SW480 (cell line): ENCODE data around the gene FOXL1.
"Not testable (repeated sequence)": the region's sequence is repeated elsewhere in the genome, so short reads cannot be mapped to it uniquely, and the experiment has no call there.

ENCODE experiments used
- DNase-seq: peaks from one replicate; pipeline ENCODE4 v3.0.0-alpha.2; 2016; ENCODE audit warnings: low spot score

The FOXL1 gene

DNA sequence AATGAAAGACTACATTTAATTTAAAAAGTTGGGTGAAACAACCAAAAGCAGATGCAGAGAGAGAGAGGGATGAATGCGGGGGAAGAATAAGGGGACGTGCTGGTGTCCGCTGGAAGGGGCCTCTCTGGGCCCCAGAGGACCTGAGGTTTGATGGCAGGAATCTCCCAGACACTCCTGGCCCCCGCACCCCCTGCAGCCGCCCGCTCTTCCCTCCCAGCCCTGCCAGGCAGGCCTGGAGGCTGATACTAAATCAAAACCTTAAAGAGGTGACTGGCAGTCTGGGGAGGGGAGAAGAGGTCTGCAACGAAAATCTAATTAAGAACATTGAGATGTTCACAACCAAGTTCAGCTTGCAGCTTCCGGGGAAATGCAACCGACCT, 2.4 kb downstream of the FOXL1 start:
- no peak for DNase-seq

GRCh38 chr16:86581458-86581857, 3.1 kb downstream of the FOXL1 start:
- no peak for DNase-seq

- DNase-seq: no peak
These were observed 5.8 kb downstream of the FOXL1 start for GRCh38 chr16:86584071-86584685.

DNA sequence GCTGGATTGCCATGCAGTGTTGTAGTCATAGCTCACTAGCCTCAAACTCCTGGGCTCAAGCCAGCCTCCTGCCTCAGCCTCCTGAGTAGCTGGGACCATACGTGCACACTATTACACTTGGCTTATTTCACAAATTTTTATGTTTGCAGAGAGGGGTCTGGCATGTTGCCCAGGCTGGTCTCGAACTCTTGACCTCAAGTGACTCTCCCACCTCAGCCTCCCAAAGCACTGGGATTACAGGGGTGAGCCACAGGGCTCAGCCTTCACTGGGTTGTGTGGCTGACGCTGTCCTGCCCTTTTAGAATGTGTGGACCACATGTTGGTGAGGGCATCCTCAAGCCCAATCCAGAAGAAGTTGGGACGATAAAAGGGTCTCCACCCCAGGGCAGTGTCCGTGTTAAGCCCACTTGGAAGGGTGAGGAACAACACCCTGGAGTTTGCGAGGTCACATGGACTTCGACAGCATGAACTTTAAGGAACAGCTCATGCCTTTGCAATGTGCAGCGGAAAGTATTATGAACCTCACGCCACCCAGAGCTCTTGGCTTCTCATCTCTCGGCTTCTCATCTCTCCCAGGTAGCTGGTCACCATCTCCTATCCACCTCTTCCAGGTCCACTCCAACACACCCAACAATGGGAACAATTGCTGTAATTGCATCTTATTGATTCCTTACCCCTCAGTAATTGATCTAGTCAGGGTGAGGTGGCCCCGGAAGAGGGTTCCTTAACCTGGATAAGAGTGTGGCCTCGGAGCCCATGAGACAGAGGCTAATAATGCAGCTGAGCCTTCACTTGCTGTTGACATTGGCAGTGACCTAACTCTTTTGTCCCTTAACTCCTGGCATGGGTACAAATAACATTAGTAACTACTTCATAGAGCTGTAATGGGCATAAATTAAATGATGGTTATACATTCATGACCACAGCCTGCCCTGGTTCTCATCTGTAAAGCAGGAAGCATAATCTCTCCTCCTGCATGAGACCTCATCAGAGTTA, 6.7 kb downstream of the FOXL1 start:
- DNase-seq: no peak

DNA sequence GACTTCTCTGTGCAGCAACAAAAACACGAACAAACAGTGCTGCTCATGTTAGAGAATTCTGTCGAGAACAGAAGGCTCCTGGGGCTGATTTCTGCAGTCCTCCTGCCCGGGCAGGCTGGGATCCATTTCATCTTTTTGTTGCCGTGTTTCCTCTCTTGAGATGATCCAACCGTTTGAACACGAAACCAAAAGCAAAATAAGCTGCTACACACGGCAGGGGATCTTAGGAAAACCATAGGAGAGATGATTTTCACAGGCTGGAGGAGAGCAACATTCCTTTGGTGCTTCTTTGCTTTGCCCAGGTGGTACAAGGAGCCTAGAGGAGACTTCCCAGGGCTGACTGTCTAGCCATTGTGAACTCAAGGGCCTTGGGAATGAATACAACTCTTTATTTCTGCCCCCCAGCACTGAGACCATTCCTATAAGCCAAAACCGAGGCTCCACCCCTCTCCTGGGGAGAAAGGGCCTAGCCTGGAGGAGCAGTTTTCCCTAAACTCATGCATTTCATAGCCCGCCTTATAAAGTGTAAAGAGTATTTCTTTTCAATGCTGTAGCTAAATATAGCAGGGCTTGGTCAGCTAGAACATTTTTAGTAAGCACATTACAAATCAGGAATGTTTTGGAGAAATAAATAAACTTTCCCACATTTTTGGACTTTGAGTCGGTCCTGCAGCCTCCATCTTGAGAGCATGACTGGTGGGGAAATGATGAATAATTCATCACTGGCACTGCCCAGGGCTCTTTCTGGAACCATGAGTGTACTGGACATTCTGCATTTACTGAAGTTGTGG, 7.7 kb downstream of the FOXL1 start:
- DNase-seq: no peak

DNA sequence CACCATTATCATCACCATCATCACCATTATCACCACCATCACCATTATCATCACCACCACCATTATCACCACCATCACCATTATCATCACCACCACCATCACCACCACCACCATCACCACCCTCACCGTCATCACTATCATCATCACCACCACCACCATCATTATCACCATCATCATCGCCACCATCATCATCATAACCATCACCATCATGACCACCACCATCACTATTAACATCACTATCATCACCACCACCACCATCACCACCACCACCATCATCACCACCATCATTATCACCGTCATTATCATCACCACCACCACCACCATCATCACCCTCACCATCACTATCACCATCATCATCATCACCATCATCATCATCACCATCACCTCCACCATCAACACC, 9.1 kb downstream of the FOXL1 start:
- no peak for DNase-seq

GRCh38 chr16:86587955-86588354, 9.6 kb downstream of the FOXL1 start:
- not testable (repeated sequence) for DNase-seq

GRCh38 chr16:86590501-86591144, 12.3 kb downstream of the FOXL1 start:
- no peak for DNase-seq

GRCh38 chr16:86591270-86591669, 12.9 kb downstream of the FOXL1 start:
- DNase-seq: no peak

- DNase-seq: no peak
These were observed 15.7 kb downstream of the FOXL1 start for GRCh38 chr16:86593913-86594620.

DNA sequence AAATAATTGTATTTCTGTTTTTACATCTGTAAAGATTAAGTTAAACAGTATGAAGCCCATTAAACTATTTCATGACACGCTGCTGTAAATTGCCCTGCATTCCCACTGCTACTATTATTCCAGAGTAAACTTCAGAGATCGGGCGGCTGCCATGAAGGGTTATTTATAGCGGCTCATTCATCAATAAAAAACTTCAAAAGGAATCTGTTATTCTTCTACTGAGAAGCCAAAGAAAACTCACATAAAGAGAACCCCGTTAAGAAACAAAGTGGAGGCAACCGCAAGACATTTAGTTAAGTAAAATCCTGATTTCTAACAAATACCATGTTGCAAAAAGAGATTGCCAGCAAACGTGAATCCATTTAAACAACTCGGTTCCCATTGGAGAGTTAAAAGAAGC, 16.4 kb downstream of the FOXL1 start:
- DNase-seq: no peak

DNA sequence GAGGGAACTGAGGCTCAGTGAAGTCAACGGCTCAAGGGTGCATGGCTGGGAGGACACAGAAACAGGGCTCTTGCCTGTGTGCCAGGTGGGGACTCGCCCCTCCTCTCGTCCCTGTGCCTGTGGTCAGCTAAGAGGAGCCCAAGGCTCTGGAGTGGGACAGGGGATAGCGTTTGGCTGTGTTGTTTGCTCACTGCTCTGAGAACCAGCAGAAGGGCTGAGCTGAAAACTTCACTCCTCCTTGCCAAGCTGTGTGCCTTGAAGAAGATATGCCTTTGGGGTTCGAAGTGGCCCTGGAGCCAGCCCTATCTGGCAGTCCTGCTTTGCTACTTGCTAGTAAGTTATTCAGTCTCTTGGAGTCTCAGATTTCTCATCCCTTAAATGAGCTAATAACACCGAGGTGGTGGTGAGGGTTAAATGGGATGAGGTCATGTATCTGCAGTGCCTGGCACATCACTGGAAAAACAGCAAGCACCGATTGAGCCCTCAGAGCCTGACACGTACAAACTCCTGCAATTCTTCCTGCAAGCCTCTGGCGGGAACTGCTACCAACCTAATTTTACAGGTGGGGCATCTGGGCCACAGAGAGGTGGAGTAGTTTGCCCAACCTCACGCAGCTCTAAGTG, 17.7 kb downstream of the FOXL1 start:
- no peak for DNase-seq

DNA sequence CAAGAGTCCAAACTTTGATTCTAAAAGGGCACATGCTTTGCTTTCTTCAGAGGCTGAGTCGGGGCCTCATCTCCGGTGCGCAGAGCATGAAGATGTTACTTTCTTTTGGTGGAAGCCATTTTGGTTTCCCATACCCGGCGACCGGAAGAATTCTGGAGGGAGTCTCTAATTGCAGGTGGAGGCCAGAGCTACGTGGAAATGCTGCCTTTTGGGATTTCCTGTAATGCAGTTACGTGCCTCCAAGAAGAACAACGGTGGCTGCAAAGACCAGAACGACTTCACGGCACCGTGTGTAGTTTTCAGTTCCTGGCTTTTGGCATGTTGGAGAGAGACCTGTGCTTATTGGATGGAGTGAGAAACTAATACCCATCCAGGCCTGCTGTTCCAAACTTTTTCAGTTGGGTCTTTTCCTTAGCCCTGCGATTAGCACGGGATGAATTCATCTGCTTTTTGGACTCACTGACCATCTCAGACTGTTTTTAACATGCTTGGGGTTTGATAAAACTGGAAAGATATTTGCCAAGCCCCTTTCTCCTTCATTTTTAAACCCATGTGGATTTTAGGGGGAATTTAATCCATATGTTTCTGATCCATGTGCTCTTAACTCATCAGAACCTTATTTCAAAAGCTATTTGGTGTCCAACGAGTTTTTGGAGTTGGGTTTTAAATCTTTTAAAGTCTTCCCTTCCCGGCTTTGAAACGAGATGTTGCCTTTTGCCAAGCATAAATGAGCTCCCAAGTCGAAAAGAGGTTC, 19.0 kb downstream of the FOXL1 start:
- no peak for DNase-seq

DNA sequence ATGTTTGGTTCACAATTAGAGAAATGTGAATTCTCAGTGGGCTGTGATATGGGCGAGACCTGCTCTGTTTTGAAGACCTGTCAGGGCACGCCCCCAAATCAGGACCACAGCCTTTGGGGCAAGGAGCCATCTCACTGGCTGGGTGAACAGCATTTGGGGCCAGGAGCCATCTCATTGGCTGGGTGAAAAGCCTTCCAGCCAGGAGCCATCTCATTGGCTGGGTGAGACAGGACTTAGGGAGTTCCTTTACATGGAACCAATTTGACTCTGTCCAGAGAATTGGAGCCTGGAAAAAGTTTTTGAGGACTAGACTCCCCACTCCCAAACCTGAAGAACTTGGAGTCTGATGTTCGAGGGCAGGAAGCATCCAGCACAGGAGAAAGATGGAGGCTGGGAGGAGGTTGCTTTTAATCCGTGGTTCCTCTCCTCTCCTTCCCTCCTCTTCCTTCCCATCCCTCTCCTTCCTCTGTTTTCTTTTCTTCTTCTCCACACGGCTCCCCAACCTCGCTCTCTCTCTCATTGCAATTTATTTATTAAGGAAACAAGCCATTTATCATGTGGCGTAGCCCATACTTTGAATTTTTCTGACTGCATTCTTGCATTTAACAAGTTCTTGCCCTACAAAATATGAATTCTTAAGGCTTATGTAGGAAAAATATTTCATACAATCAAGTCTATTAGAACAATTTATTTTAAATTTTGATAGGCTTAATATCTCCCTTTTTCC, 19.7 kb downstream of the FOXL1 start:
- DNase-seq: no peak

DNA sequence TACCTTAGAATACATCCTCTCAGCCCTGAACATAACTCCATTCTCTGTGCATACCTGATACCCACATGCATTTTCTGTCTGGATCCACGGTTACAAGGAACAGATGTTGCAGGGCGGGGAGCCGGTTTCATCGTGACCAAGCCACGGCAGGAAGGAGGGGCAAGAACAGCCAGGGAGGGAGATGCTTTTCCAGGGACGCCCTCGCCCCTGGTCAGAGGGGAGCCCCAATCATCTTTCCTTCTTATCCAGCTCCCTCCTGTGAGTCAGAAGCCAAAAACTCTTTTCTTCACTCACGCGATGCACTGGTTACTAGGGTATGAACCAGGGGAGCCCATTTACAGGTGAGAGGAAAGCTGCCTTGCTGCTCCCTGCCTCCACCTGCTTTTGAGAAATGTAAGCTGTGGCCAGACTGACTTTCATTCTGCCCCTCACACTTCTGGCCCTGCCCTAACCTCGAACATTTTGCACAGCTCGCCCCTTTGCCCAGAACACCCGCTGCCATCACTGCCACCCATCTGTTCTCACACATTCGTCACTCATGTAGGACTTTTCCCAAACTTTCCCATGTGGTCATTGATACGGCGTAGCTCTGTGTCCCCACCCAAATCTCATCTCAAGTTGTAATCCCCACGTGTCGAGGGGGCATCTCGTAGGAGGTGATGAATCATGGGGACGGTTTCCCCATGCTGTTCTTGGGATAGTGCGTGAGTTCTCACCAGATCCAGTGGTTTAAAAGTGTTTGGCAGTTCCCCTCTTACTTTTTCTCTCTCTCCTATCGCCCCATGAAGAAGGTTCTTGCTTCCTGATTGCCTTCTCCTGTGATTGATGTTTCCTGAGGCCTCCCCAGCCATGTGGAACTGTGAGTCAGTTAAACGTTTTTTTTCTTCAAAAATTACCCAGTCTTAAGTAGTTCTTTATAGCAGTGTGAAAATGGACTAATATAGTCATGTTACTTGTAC, 20.5 kb downstream of the FOXL1 start:
- DNase-seq: no peak

GRCh38 chr16:86601356-86601755, 23.0 kb downstream of the FOXL1 start:
- DNase-seq: no peak

GRCh38 chr16:86602521-86602920, 24.2 kb downstream of the FOXL1 start:
- no peak for DNase-seq

- DNase-seq: no peak
These were observed 26.3 kb downstream of the FOXL1 start for GRCh38 chr16:86604436-86605193.
